Naive thymus-derived CD4-positive, alpha-beta T cell (primary cell): ENCODE results near the gene TLE6. TPM values are rescaled to one million over a fixed set of nuclear protein-coding genes. Genes with fewer than 3 reads are reported as not detected.
"Not testable (repeated sequence)": the region's sequence is repeated elsewhere in the genome, so short reads cannot be mapped to it uniquely, and the experiment has no call there.

Experiments used
- ATAC-seq: fragments of 150-1000 bp; cut with Tn5 transposase; 2 replicates; pipeline ENCODE4 v1.10.0; 2021; ENCODE audit warnings: mild to moderate bottlenecking, moderate library complexity
- CTCF ChIA-PET: fragments of 350-600 bp; sonication (Branson Sonifier 250); formaldehyde crosslinking; loops from one replicate; lab custom pipeline; 2021; ENCODE audit warnings: antibody characterized with exemption; lab: Charles Lee
- POLR2A ChIA-PET: fragments of 350-600 bp; sonication (Branson Sonifier 250); formaldehyde crosslinking; loops from one replicate; lab custom pipeline; 2021; ENCODE audit warnings: antibody characterized with exemption, inconsistent platforms; lab: Charles Lee
- DNase-seq, 9 donors: peaks; one replicate each; pipeline versions ENCODE4 v3.0.0 to v3.0.0-alpha.2; 2020 to 2022; ENCODE audit warnings: mixed read lengths in 1 of 9
- H3K27ac ChIP-seq: one replicate; pipeline ENCODE4 v1.7.0; 2013; ENCODE audit warnings: mild to moderate bottlenecking, low read depth, low read length, moderate library complexity
- H3K27me3 ChIP-seq, 2 donors: one replicate each; pipeline ENCODE4 v1.7.0; 2013; ENCODE audit warnings: low read length in 2 of 2, mild to moderate bottlenecking in 2 of 2, moderate library complexity in 2 of 2; ENCODE audit not compliant: control insufficient read depth in 2 of 2, insufficient read depth in 2 of 2
- H3K36me3 ChIP-seq, 3 experiments: 1 replicate in 2 of 3; 2 replicates in 1 of 3; pipeline ENCODE4 v1.7.0; 2013; ENCODE audit warnings: low read length in 3 of 3, mild to moderate bottlenecking in 3 of 3, moderate library complexity in 1 of 3; ENCODE audit not compliant: insufficient read depth in 3 of 3, control insufficient read depth in 2 of 3
- H3K4me1 ChIP-seq, 2 donors: one replicate each; pipeline ENCODE4 v1.7.0; 2013; ENCODE audit warnings: low read length in 2 of 2, mild to moderate bottlenecking in 2 of 2, moderate library complexity in 1 of 2; ENCODE audit not compliant: control insufficient read depth in 2 of 2, insufficient read depth in 2 of 2
- H3K4me3 ChIP-seq: 2 replicates; pipeline ENCODE4 v1.7.0; 2013; ENCODE audit warnings: mild to moderate bottlenecking, low read length
- H3K9me3 ChIP-seq, 3 experiments: 1 replicate in 2 of 3; 2 replicates in 1 of 3; pipeline ENCODE4 v1.7.0; 2013; ENCODE audit warnings: low read length in 3 of 3; ENCODE audit not compliant: control insufficient read depth in 2 of 3
- H3K27ac Mint-ChIP-seq, 9 donors: one replicate each; pipeline ENCODE4 v1.8.0; 2020 to 2022; ENCODE audit warnings: mixed read lengths in 9 of 9, mild to moderate bottlenecking in 8 of 9, moderate library complexity in 5 of 9, inconsistent platforms in 2 of 9
- H3K27me3 Mint-ChIP-seq, 5 donors: one replicate each; pipeline ENCODE4 v1.8.0; 2021 to 2022; ENCODE audit warnings: mixed read lengths in 5 of 5, mild to moderate bottlenecking in 1 of 5
- H3K36me3 Mint-ChIP-seq, 5 donors: one replicate each; pipeline ENCODE4 v1.8.0; 2020 to 2022; ENCODE audit warnings: mixed read lengths in 5 of 5, mild to moderate bottlenecking in 3 of 5, inconsistent platforms in 1 of 5
- H3K4me1 Mint-ChIP-seq, 7 donors: one replicate each; pipeline ENCODE4 v1.8.0; 2020 to 2022; ENCODE audit warnings: mixed read lengths in 7 of 7, mild to moderate bottlenecking in 3 of 7, inconsistent platforms in 1 of 7
- H3K4me3 Mint-ChIP-seq, 10 donors: one replicate each; pipeline ENCODE4 v1.8.0; 2020 to 2022; ENCODE audit warnings: mild to moderate bottlenecking in 10 of 10, mixed read lengths in 10 of 10, moderate library complexity in 6 of 10, inconsistent platforms in 2 of 10
- H3K9me3 Mint-ChIP-seq, 11 donors: one replicate each; pipeline ENCODE4 v1.8.0; 2020 to 2022; ENCODE audit warnings: mixed read lengths in 11 of 11, mild to moderate bottlenecking in 4 of 11, inconsistent platforms in 1 of 11, moderate library complexity in 1 of 11
- intact Hi-C, 2 donors: fragments of 100-400 bp; cut with micrococcal nuclease; formaldehyde crosslinking; loops; one replicate each; pipeline ENCODE4 v1.15.1; 2023
- polyA plus RNA-seq, 2 donors: library from polyadenylated mRNA; unstranded; fragments of 300-500 nt; fragmentation: Illumina TruSeq; gene quantifications; one replicate each; pipeline ENCODE4 v1.2.3, GENCODE V29; 2021
- total RNA-seq, 6 experiments: library from RNA in 5 of 6; stranded (reverse) in 5 of 6; gene quantifications; 1 replicate in 5 of 6; 2 replicates in 1 of 6; pipeline ENCODE4 v1.2.3 and lab custom pipeline; 2021 to 2026

Gene TLE6
- total and polyA plus RNA-seq, 7 experiments from 2014 or later, result 0.52 to 0.64 (median 0.60) TPM; not detected in 4

DNA sequence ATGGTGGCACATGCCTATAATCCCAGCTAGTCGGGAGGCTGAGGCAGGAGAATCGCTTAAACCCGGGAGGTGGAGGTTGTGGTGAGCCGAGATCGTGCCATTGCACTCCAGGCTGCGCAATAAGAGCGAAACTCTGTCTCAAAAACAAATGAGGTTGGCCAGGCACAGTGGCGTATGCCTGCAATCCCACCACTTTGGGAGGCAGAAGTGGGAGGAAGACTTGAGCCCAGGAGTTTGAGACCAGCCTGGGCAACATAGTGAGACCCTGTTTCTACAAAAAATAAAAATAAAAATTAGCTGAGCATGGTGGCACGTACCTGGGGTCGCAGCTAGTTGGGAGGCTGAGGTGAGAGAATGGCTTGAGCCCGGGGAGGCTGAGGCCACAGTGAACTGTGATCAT lies 15.0 kb downstream of the TLE6 start:
- DNase-seq, ATAC-seq, intact Hi-C loops, H3K4me1 Mint-ChIP-seq, H3K36me3 ChIP-seq, H3K9me3 ChIP-seq, POLR2A ChIA-PET, H3K27ac ChIP-seq, H3K27ac Mint-ChIP-seq, H3K36me3 Mint-ChIP-seq, H3K4me1 ChIP-seq, H3K9me3 Mint-ChIP-seq, H3K4me3 ChIP-seq, H3K4me3 Mint-ChIP-seq, H3K27me3 Mint-ChIP-seq, H3K27me3 ChIP-seq, CTCF ChIA-PET: not testable (repeated sequence)

DNA sequence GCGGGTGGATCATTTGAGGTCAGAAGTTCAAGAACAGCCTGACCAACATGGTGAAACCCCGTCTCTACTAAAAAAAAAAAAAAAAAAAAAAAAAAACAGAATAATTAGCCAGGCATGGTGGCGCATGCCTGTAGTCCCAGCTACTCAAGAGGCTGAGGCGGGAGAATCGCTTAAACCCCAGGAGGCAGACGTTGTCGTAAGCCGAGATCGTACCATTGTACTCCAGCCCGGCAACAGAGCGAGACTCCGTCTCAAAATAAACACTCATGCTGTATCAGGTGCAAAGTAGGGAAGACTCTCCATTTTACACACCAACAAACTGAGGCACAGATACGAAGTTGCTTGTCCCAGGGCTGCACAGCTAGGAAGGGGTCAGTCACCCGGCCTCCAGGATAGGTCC lies 15.6 kb downstream of the TLE6 start:
- Histone ChIP-seq H3K4me1 (no peaks in the 10 kb centered on the region), H3K4me3 (no peak overlapping the region), H3K27me3 (no peaks in the 10 kb centered on the region), H3K27ac (no peak overlapping the region), H3K36me3 (peaks cover 0 to 7% (median 0%) of the 10 kb centered on the region in 3 experiments), H3K9me3 (no peaks in the 10 kb centered on the region)
- H3K27ac Mint-ChIP-seq, result no peak overlapping the region
- DNase-seq (no peak), ATAC-seq (no peak)
- POLR2A ChIA-PET, result no interaction called here
- H3K4me1 Mint-ChIP-seq, result no peaks in the 10 kb centered on the region
- H3K9me3 Mint-ChIP-seq, result peaks cover 0 to 5% (median 0%) of the 10 kb centered on the region in 11 donors
- H3K27me3 Mint-ChIP-seq, result peaks cover 0 to 5% (median 0%) of the 10 kb centered on the region in 5 donors
- intact Hi-C loops, result no loop called here
- CTCF ChIA-PET, result no interaction called here
- no peak overlapping the region for H3K4me3 Mint-ChIP-seq
- peaks cover 0 to 9% (median 8%) of the 10 kb centered on the region in 5 donors for H3K36me3 Mint-ChIP-seq

DNA sequence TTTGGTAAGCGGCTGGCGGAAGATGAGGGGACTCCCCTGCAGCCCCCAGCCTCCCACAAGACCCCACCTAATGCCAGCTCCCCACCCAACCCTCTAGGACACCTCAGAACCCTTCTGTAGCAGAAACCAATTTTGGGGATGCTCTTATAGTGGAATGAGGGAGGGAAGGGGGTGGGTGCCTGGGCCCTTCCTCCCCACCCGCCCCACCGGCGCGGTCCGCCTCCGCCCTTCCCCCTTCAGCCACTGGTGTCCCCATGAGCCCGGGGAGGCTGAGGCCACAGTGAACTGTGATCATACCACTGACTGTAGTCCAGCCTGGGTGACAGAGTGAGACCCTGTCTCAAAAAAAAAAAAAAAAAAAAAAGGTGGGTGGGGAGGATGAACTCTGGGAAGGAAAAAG lies 16.2 kb downstream of the TLE6 start:
- H3K27ac Mint-ChIP-seq, result no peak overlapping the region
- no peak overlapping the region for H3K4me3 ChIP-seq
- H3K27me3 ChIP-seq, result no peaks in the 10 kb centered on the region
- no peaks in the 10 kb centered on the region for H3K4me1 ChIP-seq
- CTCF ChIA-PET, result no interaction called here
- POLR2A ChIA-PET, result no interaction called here
- intact Hi-C loops, result no loop called here
- peaks cover 0 to 9% (median 0%) of the 10 kb centered on the region in 3 experiments for H3K36me3 ChIP-seq
- H3K27ac ChIP-seq, result no peak overlapping the region
- no peaks in the 10 kb centered on the region for H3K9me3 ChIP-seq
- H3K4me3 Mint-ChIP-seq, result no peak overlapping the region
- H3K27me3 Mint-ChIP-seq, result peaks cover 0 to 2% (median 0%) of the 10 kb centered on the region in 5 donors
- peaks cover 0 to 5% (median 0%) of the 10 kb centered on the region in 11 donors for H3K9me3 Mint-ChIP-seq
- ATAC-seq, result no peak
- no peaks in the 10 kb centered on the region for H3K4me1 Mint-ChIP-seq
- no peak for DNase-seq
- H3K36me3 Mint-ChIP-seq, result peaks cover 0 to 11% (median 8%) of the 10 kb centered on the region in 5 donors

DNA sequence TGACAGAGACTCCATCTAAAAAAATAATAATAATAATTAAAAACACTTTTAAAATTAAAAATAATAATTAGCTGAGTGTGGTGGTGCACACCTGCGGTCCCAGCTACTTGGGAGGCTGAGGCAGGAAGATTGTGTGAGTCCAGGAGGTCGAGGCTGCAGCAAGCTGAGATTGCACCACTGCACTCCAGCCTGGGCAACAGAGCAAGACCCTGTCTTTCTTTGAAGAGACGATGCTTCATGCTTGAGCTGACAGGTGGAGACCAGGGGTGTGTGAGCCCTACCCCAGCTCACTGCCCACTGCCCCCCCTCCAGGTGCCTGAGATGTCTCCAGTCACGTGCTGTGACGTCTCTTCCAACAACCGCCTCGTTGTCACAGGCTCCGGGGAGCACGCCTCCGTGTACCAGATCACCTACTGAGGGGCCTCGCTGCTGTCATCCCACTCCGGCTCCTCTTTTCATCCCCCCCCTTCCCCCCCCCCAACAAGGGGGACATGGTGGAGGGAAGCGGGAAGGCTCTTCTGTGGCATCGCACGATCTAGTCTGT lies 17.3 kb downstream of the TLE6 start:
- Histone ChIP-seq H3K4me3 (no peak overlapping the region), H3K27ac (no peak overlapping the region), H3K27me3 (no peaks in the 10 kb centered on the region), H3K9me3 (no peaks in the 10 kb centered on the region), H3K4me1 (no peaks in the 10 kb centered on the region), H3K36me3 (peaks cover 0 to 16% (median 0%) of the 10 kb centered on the region in 3 experiments)
- ATAC-seq, result no peak
- ChIA-PET POLR2A (no interaction called here), CTCF (no interaction called here)
- no peak for DNase-seq
- H3K4me1 Mint-ChIP-seq, result no peaks in the 10 kb centered on the region
- H3K36me3 Mint-ChIP-seq, result peaks cover 0 to 19% (median 12%) of the 10 kb centered on the region in 5 donors
- peaks cover 0 to 5% (median 0%) of the 10 kb centered on the region in 11 donors for H3K9me3 Mint-ChIP-seq
- intact Hi-C loops, result no loop called here
- no peak overlapping the region for H3K4me3 Mint-ChIP-seq
- H3K27ac Mint-ChIP-seq, result no peak overlapping the region
- no peaks in the 10 kb centered on the region for H3K27me3 Mint-ChIP-seq

DNA sequence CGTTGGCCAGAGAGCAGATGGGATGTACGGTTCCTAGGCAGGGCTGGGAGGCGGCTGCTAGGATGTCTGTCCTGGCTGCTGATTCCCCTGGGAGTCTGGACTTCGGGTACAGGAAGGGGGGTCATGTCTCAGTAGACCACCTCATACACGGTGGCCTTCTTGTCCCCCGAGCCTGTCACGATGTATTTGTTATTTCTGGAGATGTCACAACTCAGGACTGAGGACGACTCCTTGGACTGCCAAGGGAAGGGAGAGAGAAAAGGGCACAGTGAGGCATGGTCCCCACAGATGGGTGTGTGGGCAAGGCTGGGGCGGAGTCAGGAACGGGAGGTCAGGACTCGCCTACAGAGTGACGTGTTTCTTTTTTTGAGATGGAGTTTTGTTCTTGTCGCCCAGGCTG lies 20.4 kb downstream of the TLE6 start:
- Histone ChIP-seq H3K4me3 (no peak overlapping the region), H3K27me3 (no peaks in the 10 kb centered on the region), H3K27ac (no peak overlapping the region), H3K36me3 (peaks cover 0 to 20% (median 0%) of the 10 kb centered on the region in 3 experiments), H3K4me1 (no peaks in the 10 kb centered on the region), H3K9me3 (no peaks in the 10 kb centered on the region)
- Mint-ChIP-seq H3K4me3 (no peak overlapping the region), H3K4me1 (no peaks in the 10 kb centered on the region), H3K27ac (no peak overlapping the region), H3K9me3 (peaks cover 0 to 5% (median 0%) of the 10 kb centered on the region in 11 donors), H3K27me3 (no peaks in the 10 kb centered on the region), H3K36me3 (peaks cover 0 to 24% (median 16%) of the 10 kb centered on the region in 5 donors)
- ChIA-PET CTCF (interaction anchor here (0.7 kb wide), 1 partner anchor 11 kb away, joined by 3 read pairs; no protein-coding TSS in a partner anchor), POLR2A (no interaction called here)
- ATAC-seq (no peak), DNase-seq (no peak)
- intact Hi-C loops, result no loop called here

DNA sequence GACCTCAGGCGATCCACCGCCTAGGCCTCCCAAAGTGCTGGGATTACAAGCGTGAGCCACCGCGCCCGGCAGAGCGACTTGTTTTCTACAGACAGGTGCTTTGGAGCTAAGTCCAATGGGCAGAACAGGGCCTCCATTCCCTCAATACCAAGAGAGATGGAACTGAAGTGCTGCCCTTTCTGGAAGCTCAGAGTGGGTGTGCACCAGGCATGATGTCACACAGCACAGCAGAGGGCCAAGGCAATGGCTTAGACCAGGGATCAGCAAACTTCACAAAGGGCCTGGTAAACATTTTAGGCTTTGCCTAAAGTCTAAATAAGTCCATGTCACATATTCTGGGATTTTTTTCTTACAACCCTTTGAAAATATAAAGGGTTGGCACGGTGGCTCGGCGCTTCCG lies 21.3 kb downstream of the TLE6 start:
- CTCF ChIA-PET, result interaction anchor here (0.7 kb wide), 1 partner anchor 36 kb away, joined by 3 read pairs; no protein-coding TSS in a partner anchor
- H3K9me3 Mint-ChIP-seq, result peaks cover 0 to 5% (median 0%) of the 10 kb centered on the region in 11 donors
- H3K9me3 ChIP-seq, result no peaks in the 10 kb centered on the region

More for the DNA sequence above, 21.3 kb downstream of the TLE6 start:
- POLR2A ChIA-PET, result no interaction called here
- ATAC-seq, result no peak
- Histone ChIP-seq H3K27ac (no peak overlapping the region), H3K4me1 (no peaks in the 10 kb centered on the region), H3K36me3 (peaks cover 0 to 20% (median 0%) of the 10 kb centered on the region in 3 experiments), H3K4me3 (no peak overlapping the region), H3K27me3 (no peaks in the 10 kb centered on the region)
- no peaks in the 10 kb centered on the region for H3K4me1 Mint-ChIP-seq
- H3K36me3 Mint-ChIP-seq, result peaks cover 0 to 24% (median 16%) of the 10 kb centered on the region in 5 donors
- no peaks in the 10 kb centered on the region for H3K27me3 Mint-ChIP-seq
- no peak for DNase-seq
- no peak overlapping the region for H3K4me3 Mint-ChIP-seq
- peak overlapping the region in 1 of 9 donors; percentile 46 for H3K27ac Mint-ChIP-seq
- intact Hi-C loops, result no loop called here
